ENCODE measurements around the gene ERCC1.

DNA sequence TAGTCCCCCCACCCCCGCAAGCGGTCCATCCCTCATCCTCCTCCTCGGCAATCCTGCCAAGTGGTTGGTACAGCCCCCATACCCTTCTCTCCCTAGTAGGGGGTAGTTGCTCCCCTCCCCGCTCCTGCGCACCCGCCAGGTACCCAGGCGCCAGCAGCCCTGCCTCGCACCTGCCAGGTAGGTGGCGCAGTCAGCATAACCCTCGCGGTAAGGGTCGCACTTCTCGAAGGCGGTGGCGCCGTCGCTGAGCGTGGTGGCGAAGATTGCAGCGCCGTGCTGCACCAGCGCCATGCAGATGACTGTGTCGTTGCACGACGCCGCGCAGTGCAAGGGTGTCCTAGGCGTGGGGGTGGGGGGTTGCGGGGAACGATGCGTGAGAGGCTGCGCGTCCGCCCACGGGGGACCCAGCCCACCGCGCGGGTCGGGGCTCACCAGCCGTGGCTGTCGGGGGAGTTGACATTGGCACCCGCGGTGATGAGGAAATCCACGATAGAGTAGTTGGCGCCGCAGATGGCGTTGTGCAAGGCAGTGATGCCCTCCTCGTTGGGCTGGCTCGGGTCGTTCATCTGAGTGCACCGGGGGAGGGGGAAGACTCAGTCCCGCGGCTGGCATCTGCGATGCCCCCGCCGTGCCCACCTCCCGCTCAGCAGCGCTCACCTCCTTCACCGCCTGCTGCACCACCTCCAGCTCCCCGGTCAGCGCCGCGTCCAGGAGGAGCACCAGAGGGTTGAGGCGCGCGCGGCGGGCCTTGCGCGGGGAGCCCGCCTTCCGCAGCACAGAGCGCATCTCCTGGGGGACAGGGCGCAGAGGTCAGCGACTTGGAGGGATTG lies 38.1 kb downstream of the ERCC1 start:
- TF ChIP-seq EP300 (IDR thresholded peaks at IDR 0.05): no peak
- no peak for TF ChIP-seq POLR2AphosphoS5 (IDR thresholded peaks at IDR 0.05)
- TF ChIP-seq, protein P1, sequence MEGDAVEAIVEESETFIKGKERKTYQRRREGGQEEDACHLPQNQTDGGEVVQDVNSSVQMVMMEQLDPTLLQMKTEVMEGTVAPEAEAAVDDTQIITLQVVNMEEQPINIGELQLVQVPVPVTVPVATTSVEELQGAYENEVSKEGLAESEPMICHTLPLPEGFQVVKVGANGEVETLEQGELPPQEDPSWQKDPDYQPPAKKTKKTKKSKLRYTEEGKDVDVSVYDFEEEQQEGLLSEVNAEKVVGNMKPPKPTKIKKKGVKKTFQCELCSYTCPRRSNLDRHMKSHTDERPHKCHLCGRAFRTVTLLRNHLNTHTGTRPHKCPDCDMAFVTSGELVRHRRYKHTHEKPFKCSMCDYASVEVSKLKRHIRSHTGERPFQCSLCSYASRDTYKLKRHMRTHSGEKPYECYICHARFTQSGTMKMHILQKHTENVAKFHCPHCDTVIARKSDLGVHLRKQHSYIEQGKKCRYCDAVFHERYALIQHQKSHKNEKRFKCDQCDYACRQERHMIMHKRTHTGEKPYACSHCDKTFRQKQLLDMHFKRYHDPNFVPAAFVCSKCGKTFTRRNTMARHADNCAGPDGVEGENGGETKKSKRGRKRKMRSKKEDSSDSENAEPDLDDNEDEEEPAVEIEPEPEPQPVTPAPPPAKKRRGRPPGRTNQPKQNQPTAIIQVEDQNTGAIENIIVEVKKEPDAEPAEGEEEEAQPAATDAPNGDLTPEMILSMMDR (IDR thresholded peaks at IDR 0.05): no peak
- TF ChIP-seq POLR2A (IDR thresholded peaks at IDR 0.05): no peak
